HG03025 (cell line): ENCODE results near the gene KRT5.

Experiments
- ATAC-seq: cut with Tn5 transposase; IDR thresholded peaks from one replicate; pipeline ENCODE4 v1.9.1; 2021; ENCODE audit warnings: mild to moderate bottlenecking, moderate library complexity; ENCODE audit not compliant: unreplicated experiment, low FRiP score

KRT5 gene

GRCh38 chr12:52519826-52520662 lies at the start of gene KRT5:
Gene KRT5 (minus strand): TSS chr12:52520394. CDS start chr12:52520296, 98 bp downstream.
- no peak for ATAC-seq

GRCh38 chr12:52568111-52568510 lies 47.9 kb upstream of the KRT5 start:
- ATAC-seq = no peak

- ATAC-seq = no peak
Measured at GRCh38 chr12:52566847-52567291, 46.7 kb upstream of the KRT5 start.

DNA sequence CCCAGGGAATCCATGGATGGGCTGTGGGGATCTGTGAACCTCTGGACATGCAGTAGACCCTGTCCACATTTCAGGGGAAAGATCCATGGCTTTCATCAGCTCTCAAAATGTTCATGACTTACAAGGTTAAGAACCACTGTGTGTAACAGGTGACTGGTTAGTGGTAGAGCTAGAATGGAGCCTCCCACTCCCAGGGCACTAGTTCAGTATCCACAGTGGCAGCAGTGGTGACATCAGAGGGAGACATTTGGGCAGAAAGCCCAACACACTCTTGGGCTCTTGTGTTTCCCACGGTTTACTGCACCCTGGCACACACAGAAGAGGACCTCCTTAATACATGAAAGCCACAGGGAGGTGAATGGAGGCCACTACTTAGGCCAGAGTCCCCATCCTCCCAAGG lies 44.4 kb upstream of the KRT5 start:
- ATAC-seq = no peak

- ATAC-seq = no peak
Measured at GRCh38 chr12:52561880-52562449, 41.8 kb upstream of the KRT5 start.

DNA sequence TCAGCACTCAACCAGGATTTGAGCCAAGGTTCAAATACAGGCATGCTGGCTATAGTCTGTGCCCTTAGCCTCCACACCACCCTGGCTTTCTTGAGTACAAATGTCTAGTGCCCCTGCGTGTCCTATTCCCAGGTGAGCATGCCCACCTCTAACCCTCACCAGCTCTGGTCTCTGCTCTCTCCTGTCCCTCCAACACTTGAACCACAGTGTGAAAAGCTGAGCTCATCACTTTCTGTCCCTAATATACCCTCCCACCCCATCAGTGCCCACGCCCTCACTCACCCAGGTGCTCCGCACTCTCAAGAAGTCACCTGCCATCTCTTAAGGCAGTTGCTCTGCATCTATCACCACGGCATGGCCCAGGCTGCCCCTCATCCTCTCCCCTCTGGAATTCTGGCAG lies 39.8 kb upstream of the KRT5 start:
- ATAC-seq = no peak

- ATAC-seq = no peak
Measured at GRCh38 chr12:52558781-52559445, 38.7 kb upstream of the KRT5 start.

- no peak for ATAC-seq
Measured at GRCh38 chr12:52557476-52557875, 37.3 kb upstream of the KRT5 start.

GRCh38 chr12:52555577-52555976 lies 35.4 kb upstream of the KRT5 start:
- ATAC-seq = no peak

- no peak for ATAC-seq
Measured at GRCh38 chr12:52552681-52553195, 32.5 kb upstream of the KRT5 start, which contains the start of gene KRT71. Gene KRT71 (minus strand): TSS chr12:52553145. CDS start chr12:52553077, 68 bp downstream.

GRCh38 chr12:52552055-52552454 lies 31.9 kb upstream of the KRT5 start:
- ATAC-seq = no peak

- no peak for ATAC-seq
Measured at GRCh38 chr12:52551216-52551865, 31.1 kb upstream of the KRT5 start.

- ATAC-seq = no peak
Measured at GRCh38 chr12:52546126-52546525, 25.9 kb upstream of the KRT5 start.

- ATAC-seq = no peak
Measured at GRCh38 chr12:52543985-52544883, 24.0 kb upstream of the KRT5 start.

DNA sequence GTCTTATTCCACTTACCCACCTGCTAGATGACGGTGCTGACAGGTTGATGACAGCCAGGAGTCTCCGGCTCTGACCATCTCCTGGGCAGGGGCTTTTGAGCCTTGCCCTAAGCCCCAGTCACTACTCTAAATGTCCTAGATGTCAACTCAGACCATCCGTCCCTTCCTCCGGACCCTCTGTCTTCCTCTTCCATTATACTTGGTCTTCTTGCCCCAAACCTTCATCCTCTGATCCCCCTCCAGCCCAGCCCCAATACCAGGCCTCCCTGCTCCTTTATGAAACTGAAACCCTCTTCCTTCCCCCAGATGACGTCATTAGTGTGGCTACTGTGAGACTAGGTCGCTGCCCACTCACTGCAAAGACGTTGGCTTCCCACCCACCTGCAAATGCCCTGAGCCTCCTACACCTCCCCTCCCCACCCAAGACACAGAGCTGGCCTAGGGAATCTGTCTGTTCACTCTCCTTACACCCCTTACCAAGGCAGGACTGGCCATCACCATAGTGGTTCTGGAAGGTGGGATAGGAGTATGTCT lies 22.7 kb upstream of the KRT5 start:
- no peak for ATAC-seq

GRCh38 chr12:52542157-52542556 lies 22.0 kb upstream of the KRT5 start:
- ATAC-seq = no peak

DNA sequence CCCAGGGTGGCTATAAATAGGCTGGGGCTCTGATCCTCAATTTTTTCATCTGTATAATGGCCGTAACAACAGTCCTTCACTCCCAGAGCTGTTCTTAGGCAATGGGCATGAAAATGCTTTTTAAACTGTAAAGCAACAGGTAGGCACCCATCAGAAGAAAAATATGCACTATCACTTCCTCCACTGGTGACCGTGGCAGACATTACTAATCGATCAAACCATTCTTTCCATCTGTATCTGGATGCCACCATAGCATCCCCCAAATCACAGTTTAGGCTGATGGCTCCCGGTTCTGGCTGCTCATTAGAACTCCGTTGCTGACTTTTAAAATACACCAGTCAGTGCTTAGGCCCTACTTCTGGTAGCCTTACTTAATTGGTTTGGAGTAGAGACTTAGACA lies 21.5 kb upstream of the KRT5 start:
- no peak for ATAC-seq

DNA sequence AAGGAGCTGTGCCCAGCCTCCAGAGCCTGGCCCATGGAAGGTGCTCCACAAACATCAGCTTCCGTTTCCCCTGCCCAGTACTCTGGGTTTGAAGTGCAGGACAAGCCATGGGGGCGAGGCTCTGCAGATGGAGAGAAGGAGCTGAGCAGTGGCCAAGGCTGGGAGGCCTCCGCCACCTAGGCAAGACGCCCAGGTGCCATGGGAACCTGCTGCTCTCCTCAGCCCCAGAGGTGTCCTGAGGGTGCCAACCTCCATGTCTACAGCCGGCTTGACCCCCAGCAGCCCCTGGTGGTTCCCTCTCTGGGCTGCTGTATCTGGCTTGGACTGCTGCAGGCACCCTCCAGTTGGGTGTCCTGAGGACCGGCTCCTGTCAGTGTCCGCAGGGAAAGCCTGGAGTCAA lies 20.3 kb upstream of the KRT5 start:
- ATAC-seq = no peak

GRCh38 chr12:52539821-52540173 lies 19.6 kb upstream of the KRT5 start:
- no peak for ATAC-seq
